T-helper 1 cell treated with Interleukin-12 subunit alpha and Interleukin-12 subunit beta and Interleukin-4 antibody, amounts not matched to agents 30 μg/mL and 1 μg/mL, for 36 hours (primary cell): ENCODE measurements around the gene DNTTIP2.

ENCODE experiments used
- H3K27ac Mint-ChIP-seq: one replicate; pipeline ENCODE4 v1.8.0; 2021; ENCODE audit warnings: mild to moderate bottlenecking, mixed read lengths
- H3K27me3 Mint-ChIP-seq: one replicate; pipeline ENCODE4 v1.8.0; 2021; ENCODE audit warnings: low read depth, mixed read lengths
- H3K36me3 Mint-ChIP-seq: one replicate; pipeline ENCODE4 v1.8.0; 2021; ENCODE audit warnings: low read depth, mixed read lengths
- H3K4me1 Mint-ChIP-seq: one replicate; pipeline ENCODE4 v1.8.0; 2021; ENCODE audit warnings: low read depth, mixed read lengths
- H3K4me3 Mint-ChIP-seq: one replicate; pipeline ENCODE4 v1.8.0; 2021; ENCODE audit warnings: mild to moderate bottlenecking, moderate library complexity, mixed read lengths
- H3K9me3 Mint-ChIP-seq: one replicate; pipeline ENCODE4 v1.8.0; 2021; ENCODE audit warnings: mixed read lengths

Gene DNTTIP2

DNA sequence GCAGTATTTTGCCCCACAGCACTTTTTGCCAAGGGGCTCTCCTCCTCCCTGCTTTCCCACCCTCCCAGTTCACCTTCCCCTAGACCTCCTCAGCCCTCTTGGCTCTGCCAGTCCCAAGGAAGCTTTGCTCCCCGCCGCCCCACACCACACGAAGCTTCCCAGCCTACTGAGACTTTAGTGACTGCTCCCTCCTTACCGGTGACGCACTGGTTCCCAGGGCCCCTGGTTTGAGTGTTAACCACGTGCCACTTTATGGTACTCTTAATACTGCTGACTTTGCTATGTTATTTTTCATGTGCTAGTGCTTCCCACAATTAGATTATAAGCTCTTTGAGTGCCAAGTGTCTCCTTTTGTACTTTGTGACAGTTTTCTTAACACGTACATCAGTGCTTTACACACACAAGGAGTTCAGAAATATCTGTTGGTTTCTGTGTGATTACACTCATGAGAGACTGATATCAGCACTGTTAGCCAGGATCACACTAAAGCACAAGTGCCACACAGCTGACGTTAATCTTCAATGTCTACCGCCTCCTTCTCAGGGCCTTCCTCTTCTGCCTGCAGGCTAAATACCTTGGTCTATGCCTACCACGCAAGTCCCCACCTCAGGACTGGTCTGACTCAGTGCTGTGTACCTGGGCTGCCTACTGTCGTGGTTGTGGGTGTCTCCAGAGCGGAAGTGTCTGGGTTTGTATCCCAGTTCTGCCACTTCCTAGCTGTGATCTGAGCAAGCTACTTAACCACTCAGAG is 61.0 kb downstream of the DNTTIP2 start:
- Mint-ChIP-seq H3K27me3 (peaks cover 15% of the 10 kb centered on the region), H3K9me3 (no peaks in the 10 kb centered on the region), H3K27ac (peak overlapping the region; percentile 12), H3K4me1 (peaks cover 18% of the 10 kb centered on the region), H3K36me3 (no peaks in the 10 kb centered on the region), H3K4me3 (no peak overlapping the region)

DNA sequence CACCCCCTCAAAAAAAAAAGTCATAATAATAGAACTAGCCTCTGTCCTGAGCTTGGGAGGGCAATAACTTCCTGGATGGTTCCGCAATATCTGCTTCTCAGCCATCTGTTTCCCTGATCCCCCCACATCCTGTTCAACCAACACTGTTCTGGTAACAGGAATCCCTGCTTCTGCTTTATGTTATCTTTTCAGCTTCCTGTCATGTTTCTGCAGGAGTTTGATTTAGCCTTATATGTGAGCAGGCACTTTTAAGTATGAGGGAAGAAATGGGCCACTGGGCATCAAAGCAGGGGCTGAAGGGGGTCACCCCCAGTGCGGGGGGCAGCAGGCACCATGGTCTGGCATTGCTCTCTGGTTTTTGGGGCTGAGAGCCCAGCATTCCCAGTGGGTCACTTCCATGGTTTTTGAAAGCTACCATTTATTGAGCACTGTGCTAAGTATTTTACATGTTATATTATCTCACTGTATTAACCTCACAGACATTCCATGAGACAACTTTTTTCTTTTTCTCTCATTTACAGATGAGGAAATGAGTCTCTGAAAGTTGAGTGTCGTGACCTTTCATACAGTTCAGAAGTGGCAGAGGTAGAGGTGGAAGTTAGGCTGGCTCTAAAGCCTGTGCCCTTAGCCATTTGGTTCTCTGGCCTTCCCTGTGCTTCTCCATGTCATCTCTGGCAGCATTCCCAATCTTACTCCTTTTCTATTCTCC is 61.9 kb downstream of the DNTTIP2 start:
- Mint-ChIP-seq H3K4me3 (no peak overlapping the region), H3K9me3 (no peaks in the 10 kb centered on the region), H3K36me3 (no peaks in the 10 kb centered on the region), H3K27ac (no peak overlapping the region), H3K27me3 (peaks cover 15% of the 10 kb centered on the region), H3K4me1 (peaks cover 18% of the 10 kb centered on the region)
